ENCODE measurements around the gene FBXO38.

FBXO38 gene

DNA sequence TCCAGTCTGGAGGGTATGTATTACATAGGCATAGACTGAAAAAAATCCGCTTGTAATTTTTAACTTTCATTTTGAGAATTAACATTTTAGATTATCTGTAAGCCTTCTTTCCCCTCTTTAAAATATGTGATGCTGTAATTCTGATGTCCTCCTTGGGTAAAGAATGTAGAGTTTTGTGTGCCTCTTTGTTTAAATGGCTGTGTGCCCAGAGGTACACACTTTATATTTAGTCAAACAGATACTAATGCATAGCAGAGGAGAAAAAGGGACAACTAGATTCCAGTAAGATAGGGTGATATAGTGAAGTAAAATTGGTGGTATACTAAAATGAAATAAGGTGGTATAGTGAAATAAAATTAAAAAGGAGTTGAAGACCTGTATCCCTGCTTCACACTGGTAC is 1.3 kb downstream of the FBXO38 start:
- no peak for DNase-seq (ENCODE audit: low read depth, low spot score)

GRCh38 chr5:148386041-148386440 is 2.3 kb downstream of the FBXO38 start:
- DNase-seq (ENCODE audit: low read depth, low spot score) = no peak

DNA sequence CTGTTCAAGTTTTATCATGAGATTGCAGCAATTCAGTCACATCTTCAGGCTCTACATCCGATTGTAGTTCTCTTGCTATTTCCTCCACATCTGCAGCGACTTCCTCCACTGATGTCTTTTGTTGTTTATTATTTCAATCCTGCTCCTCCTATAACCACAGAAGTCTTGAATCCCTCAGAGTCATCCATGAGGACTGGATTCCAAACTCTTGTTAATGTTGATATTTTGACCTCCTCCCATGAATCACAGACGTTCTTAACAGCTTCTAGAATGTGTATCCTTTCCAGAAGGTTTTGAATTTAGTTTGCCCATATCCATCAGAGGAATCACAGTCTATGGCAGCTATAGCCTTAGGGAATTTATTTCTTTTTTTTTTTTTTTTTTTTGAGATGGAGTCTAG is 3.6 kb downstream of the FBXO38 start:
- peak; percentile 23 for DNase-seq (ENCODE audit: low read depth, low spot score)

GRCh38 chr5:148388696-148389095 is 4.9 kb downstream of the FBXO38 start:
- no peak for DNase-seq (ENCODE audit: low read depth, low spot score)

DNA sequence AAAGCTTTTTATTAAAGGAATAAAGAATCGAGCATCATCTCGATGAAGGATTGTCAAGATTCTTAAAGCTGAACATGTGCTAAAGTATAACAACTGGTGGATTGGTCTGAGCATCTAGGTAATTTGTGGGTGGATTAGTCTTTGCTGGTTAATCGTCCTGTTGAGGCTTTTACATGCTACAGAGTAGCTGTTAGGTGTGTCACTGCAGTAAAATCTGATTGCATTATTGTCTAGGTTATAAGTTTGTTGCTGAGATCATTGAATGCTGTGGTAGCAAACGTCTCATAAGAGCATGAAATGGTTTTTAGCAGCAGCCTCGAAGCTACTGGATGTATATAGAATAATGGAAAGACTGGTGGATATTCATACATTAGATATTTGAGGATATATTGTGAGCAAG is 7.2 kb downstream of the FBXO38 start:
- no peak for DNase-seq (ENCODE audit: low read depth, low spot score)

- DNase-seq (ENCODE audit: low read depth, low spot score) = no peak
Observed at GRCh38 chr5:148391422-148391821, 7.7 kb downstream of the FBXO38 start.

DNA sequence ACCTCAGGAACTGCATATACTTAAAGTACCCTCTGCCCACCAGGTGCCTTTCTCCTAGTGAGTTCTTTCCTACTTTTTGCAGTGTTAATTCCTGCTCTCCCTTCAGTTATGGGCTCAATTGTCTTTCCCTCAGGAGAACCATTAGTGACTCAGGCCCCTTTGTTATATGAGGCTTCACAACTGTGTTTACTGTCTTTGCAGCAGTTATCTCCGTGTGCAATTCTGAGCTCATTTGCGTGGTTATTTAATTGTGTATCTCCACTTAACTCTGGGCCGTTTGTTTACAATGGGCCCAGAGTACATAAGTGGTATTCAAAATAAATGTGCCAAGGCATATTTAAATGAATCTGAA is 9.6 kb downstream of the FBXO38 start:
- DNase-seq (ENCODE audit: low read depth, low spot score) = no peak

DNA sequence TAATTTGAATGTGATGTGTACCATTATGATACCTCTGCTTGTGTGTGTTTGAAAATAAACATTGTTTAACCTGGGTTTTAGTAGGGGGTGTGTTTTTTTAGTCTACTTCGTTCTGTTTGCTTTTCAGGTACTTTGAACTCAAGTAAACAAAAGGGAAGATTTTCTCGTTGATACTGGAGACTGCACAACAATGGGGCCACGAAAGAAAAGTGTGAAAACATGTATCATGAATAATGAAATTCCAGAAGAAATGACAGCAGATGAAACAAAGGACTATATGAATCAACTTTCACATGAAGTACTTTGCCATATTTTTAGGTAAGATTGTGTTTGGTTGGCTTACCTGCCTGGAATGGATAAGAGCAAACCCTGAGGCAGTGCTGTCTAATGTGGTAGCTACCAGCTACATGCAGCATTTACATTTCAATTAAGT is 10.8 kb downstream of the FBXO38 start:
- DNase-seq (ENCODE audit: low read depth, low spot score) = no peak

DNA sequence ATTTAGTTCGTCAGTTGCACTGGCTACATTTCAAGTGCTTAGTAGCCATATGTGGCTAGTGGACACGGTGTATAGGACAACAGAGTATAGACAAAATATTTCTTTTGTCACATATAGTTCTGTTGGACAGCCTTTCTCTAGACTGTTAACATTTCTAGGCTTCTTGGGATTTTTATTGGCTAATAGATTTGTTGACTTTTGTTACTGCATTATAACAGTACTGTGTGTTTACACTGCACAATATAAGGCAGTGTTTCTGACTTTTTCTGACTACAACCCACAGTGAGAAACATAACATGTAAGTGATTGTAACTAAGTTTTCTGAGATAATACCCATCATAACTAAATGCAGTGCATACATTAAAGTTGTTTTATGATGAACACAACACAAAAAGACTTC is 11.3 kb downstream of the FBXO38 start:
- no peak for DNase-seq (ENCODE audit: low read depth, low spot score)

DNA sequence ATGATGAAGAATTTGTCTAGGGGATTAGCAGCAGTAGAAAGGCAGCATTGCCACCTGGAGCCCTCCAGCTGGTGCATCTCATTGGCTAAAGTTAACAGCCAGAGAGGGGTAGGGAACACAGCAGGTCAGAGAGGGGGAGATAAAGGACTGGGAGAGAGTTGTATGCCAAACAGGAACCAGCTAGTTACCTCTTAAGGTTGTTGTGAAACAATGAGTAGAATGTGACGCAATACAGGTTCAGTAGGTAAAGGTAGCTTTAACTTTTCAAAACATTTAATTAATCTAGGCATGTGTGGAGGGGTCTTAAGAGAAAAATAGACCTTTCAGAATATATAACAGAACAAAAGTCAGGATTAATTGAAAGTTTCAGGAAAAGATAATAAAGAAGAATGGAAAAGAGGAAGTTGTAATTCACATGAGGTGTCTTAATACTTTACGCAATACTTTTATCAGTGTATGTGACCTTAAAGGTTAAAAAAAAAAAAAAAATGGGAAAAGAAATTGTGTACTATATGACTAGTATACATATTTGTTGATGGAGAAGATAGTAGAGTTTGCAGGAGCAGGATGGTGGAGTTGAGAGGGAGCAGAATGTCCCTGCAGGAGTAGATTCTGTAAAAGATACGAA is 14.3 kb downstream of the FBXO38 start:
- no peak for DNase-seq (ENCODE audit: low read depth, low spot score)

- DNase-seq (ENCODE audit: low read depth, low spot score) = no peak
Observed at GRCh38 chr5:148398698-148399121, 15.0 kb downstream of the FBXO38 start.

GRCh38 chr5:148401604-148402003 is 17.8 kb downstream of the FBXO38 start:
- no peak for DNase-seq (ENCODE audit: low read depth, low spot score)

- no peak for DNase-seq (ENCODE audit: low read depth, low spot score)
Observed at GRCh38 chr5:148403344-148403743, 19.6 kb downstream of the FBXO38 start.

DNA sequence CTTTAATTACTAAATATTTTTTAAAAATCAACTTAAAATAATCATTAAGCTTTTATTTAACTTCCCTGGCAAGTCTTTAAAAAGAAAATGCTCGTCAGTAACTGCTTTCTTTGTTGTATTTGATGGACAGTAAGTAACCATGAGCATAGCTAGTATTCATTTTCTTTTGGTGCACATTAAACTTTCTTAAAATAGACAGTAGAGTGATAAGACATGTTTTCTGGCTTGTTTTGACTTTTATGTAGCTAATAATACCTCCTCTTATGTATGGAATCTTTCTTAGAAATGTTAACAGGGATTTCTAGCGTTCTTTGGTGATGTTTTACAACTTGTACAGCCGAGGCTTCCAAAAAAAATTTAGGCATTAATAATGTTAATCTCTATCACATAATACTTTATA is 22.6 kb downstream of the FBXO38 start:
- no peak for DNase-seq (ENCODE audit: low read depth, low spot score)

DNA sequence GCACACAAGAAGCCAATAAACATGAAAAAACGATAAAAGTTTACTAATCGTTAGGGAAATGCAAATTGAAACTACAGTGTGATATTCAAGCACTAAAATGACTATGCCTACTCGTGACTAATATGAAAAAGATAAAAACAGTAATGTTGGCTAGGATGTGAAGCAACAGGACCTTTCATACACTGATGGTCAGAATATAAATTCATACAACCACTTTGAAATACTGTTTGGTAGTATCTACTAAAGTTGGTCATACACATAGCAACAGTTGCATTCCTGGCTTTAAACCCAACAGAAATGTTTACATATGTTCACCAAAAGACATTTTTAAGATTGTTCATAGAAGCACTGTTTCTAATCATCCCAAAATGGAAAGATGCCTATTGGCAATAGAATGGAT is 24.3 kb downstream of the FBXO38 start:
- DNase-seq (ENCODE audit: low read depth, low spot score) = no peak

GRCh38 chr5:148412124-148412523 is 28.4 kb downstream of the FBXO38 start:
- DNase-seq (ENCODE audit: low read depth, low spot score) = no peak

- no peak for DNase-seq (ENCODE audit: low read depth, low spot score)
Observed at GRCh38 chr5:148414833-148415232, 31.1 kb downstream of the FBXO38 start.

- no peak for DNase-seq (ENCODE audit: low read depth, low spot score)
Observed at GRCh38 chr5:148416416-148416815, 32.7 kb downstream of the FBXO38 start.

- no peak for DNase-seq (ENCODE audit: low read depth, low spot score)
Observed at GRCh38 chr5:148416921-148417320, 33.2 kb downstream of the FBXO38 start.

- no peak for DNase-seq (ENCODE audit: low read depth, low spot score)
Observed at GRCh38 chr5:148418511-148418910, 34.8 kb downstream of the FBXO38 start.

DNA sequence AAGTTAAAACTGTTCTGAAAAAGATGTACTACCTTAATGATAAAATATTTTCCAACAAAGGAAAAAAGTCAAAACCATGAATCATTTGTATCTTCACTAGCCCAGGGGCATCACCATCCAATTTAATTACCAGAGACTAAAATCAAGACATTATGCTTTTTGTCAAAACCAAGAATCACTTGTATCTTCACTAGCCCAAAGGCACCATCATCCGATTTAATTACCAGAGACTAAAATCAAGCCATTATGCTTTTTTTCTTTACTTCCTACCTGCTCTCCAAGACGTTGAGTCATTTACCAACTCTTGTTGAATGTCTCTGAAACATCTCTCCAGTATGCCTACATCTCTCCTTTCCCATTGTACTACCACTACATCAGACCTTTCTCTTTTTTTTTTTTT is 37.9 kb downstream of the FBXO38 start:
- DNase-seq (ENCODE audit: low read depth, low spot score) = no peak

- no peak for DNase-seq (ENCODE audit: low read depth, low spot score)
Observed at GRCh38 chr5:148425808-148426207, 42.0 kb downstream of the FBXO38 start.

DNA sequence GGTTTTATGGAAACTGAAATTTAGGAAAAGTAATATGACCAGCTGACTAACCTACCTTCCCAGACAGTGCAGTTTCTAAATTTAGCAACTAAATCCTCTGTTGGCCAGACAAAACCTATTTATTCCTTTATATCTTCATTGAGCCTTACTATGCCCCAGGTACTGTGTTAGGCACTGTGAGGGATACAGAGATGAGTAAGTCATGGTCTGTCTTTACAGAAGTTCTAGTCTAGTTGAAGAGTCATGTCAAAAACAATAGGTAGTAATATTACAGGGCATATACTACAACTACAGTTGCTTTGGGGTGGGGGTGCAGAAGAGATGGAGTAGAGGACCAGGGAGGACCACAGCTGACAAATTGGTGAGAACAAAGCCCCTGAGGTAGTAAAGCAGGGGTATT is 42.8 kb downstream of the FBXO38 start:
- DNase-seq (ENCODE audit: low read depth, low spot score) = no peak

DNA sequence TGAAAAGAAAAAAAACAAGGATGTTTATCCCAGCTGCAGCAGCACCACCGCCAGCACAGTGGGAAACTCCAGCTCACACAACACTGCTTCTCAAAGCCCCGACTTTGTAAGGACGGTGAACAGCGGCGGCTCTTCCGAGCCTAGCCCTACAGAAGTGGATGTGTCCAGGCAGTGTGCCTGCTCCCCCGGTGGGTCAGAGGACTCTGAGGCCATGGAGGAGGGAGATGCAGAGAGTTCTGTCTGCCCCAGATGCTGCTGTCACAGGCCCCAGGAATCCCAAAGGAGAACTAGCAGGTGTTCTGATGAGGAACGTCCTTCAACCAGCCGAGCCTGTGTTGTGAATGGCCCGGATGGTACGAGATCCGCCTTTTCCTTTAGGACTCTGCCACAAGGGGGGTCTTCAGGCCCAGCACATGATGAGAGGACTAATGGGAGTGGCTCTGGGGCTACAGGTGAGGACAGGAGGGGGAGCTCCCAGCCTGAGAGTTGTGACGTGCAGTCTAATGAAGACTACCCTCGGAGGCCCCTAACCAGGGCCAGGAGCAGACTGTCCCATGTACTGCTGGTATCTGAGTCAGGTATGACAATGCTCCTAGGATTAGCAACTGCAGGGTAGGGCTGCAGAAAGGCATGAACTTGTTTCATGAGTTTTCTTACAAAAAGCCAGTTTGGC is 43.7 kb downstream of the FBXO38 start:
- no peak for DNase-seq (ENCODE audit: low read depth, low spot score)

Data from smooth muscle cell of the brain vasculature (primary cell).